ENCODE results near the gene FDX2. TPM values are rescaled to one million over a fixed set of nuclear protein-coding genes. Genes with fewer than 3 reads are reported as not detected.

FDX2 gene
- total RNA-seq, 4 donors from 2014 or later: 6.1 to 28.9 (median 8.4) TPM; not detected in 1

- intact Hi-C loops (cut with DNase I; ENCODE audit: low total_unique reads): loop anchor here (5.0 kb wide), 1 partner anchor 644 kb away; no protein-coding TSS in a partner anchor
- H3K4me1 ChIP-seq: peaks cover 36 to 64% (median 60%) of the 10 kb centered on the region in 4 donors
- peaks cover 72% of the 10 kb centered on the region for H3K27me3 ChIP-seq
These were observed 27.1 kb downstream of the FDX2 start for GRCh38 chr19:10288662-10289166.

GRCh38 chr19:10286803-10287737 is 28.7 kb downstream of the FDX2 start, which contains the start of gene ICAM4:
Gene ICAM4, plus strand, starts transcription at chr19:10286955. Its CDS starts 58 bp downstream, at chr19:10287013.
- peak; percentile 48 for DNase-seq
- intact Hi-C loops (cut with DNase I; ENCODE audit: low total_unique reads): loop anchor here (5.0 kb wide), 1 partner anchor 645 kb away; no protein-coding TSS in a partner anchor
- WGBS, 2 donors (ENCODE audit: low coverage in 1 of 2): 10% methylated on average over 48 of the region's 59 CpGs; no CpG with 5 or more reads in 1 of the 2 donors
- H3K9me3 ChIP-seq: no peaks in the 10 kb centered on the region
- peak within 1 kb of the TSS in 2 of 4 donors; percentile 13 to 24 for H3K4me3 ChIP-seq
- peaks cover 56% of the 10 kb centered on the region for H3K27me3 ChIP-seq
- TF ChIP-seq POLR2AphosphoS5 (IDR thresholded peaks at IDR 0.05) (no peak), POLR2A (IDR thresholded peaks at IDR 0.05) (no peak), CTCF (IDR thresholded peaks at IDR 0.05) (no peak), EP300 (IDR thresholded peaks at IDR 0.05; ENCODE audit: low read depth) (no peak)
- in situ Hi-C loops (cut with MboI; ENCODE audit: low pct_ligation_motif_present in 1 of 4, low pct_unique_long_range_greater_than_20kb in 1 of 4, low sequenced_read_pairs in 3 of 4): no loop called here
- peaks cover 35 to 51% (median 48%) of the 10 kb centered on the region in 4 donors for H3K4me1 ChIP-seq
- peak within 1 kb of the TSS; percentile 14 to 63 (median 30) for H3K27ac ChIP-seq
- no peaks in the 10 kb centered on the region for H3K36me3 ChIP-seq

More at GRCh38 chr19:10288662-10289166, 27.1 kb downstream of the FDX2 start:
- in situ Hi-C loops (cut with MboI; ENCODE audit: low pct_ligation_motif_present in 1 of 4, low pct_unique_long_range_greater_than_20kb in 1 of 4, low sequenced_read_pairs in 3 of 4): no loop called here
- WGBS, 2 donors (ENCODE audit: low coverage in 1 of 2): 0 to 3% methylated on average over 4 to 23 of the region's 23 CpGs
- Histone ChIP-seq H3K4me3 (peak overlapping the region in 1 of 4 donors; percentile 41), H3K27ac (no peak overlapping the region), H3K36me3 (no peaks in the 10 kb centered on the region), H3K9me3 (no peaks in the 10 kb centered on the region)
- TF ChIP-seq EP300 (IDR thresholded peaks at IDR 0.05; ENCODE audit: low read depth) (no peak), POLR2AphosphoS5 (IDR thresholded peaks at IDR 0.05) (no peak), CTCF (IDR thresholded peaks at IDR 0.05) (no peak), POLR2A (IDR thresholded peaks at IDR 0.05) (no peak)
- DNase-seq: peak; percentile 66

- H3K9me3 ChIP-seq: no peaks in the 10 kb centered on the region
- peaks cover 18 to 34% (median 31%) of the 10 kb centered on the region in 4 donors for H3K4me1 ChIP-seq
- TF ChIP-seq POLR2A (IDR thresholded peaks at IDR 0.05) (no peak), EP300 (IDR thresholded peaks at IDR 0.05; ENCODE audit: low read depth) (no peak), POLR2AphosphoS5 (IDR thresholded peaks at IDR 0.05) (no peak)
- in situ Hi-C loops (cut with MboI; ENCODE audit: low pct_ligation_motif_present in 1 of 4, low pct_unique_long_range_greater_than_20kb in 1 of 4, low sequenced_read_pairs in 3 of 4) (no loop called here), intact Hi-C loops (cut with DNase I; ENCODE audit: low total_unique reads) (loop anchor here (5.0 kb wide), 1 partner anchor 647 kb away; no protein-coding TSS in a partner anchor)
- peaks cover 39% of the 10 kb centered on the region for H3K27me3 ChIP-seq
- 83 to 85% methylated on average over 1 to 4 of the region's 4 CpGs for WGBS, 2 donors (ENCODE audit: low coverage in 1 of 2)
- H3K27ac ChIP-seq: no peak overlapping the region
- no peak overlapping the region for H3K4me3 ChIP-seq
- H3K36me3 ChIP-seq: no peaks in the 10 kb centered on the region
- no peak for DNase-seq
These were observed 30.4 kb downstream of the FDX2 start for GRCh38 chr19:10285393-10285792.

GRCh38 chr19:10284960-10285278 is 30.9 kb downstream of the FDX2 start:
- Histone ChIP-seq H3K4me3 (no peak overlapping the region), H3K36me3 (no peaks in the 10 kb centered on the region), H3K27me3 (peaks cover 34% of the 10 kb centered on the region), H3K4me1 (peaks cover 13 to 31% (median 27%) of the 10 kb centered on the region in 4 donors), H3K9me3 (no peaks in the 10 kb centered on the region), H3K27ac (no peak overlapping the region)
- 95% methylated on average over 13 of the region's 13 CpGs; no CpG with 5 or more reads in 1 of the 2 donors for WGBS, 2 donors (ENCODE audit: low coverage in 1 of 2)
- no peak for TF ChIP-seq POLR2A (IDR thresholded peaks at IDR 0.05)
- TF ChIP-seq EP300 (IDR thresholded peaks at IDR 0.05; ENCODE audit: low read depth): no peak
- no peak for TF ChIP-seq CTCF (IDR thresholded peaks at IDR 0.05)
- TF ChIP-seq POLR2AphosphoS5 (IDR thresholded peaks at IDR 0.05): no peak
- in situ Hi-C loops (cut with MboI; ENCODE audit: low pct_ligation_motif_present in 1 of 4, low pct_unique_long_range_greater_than_20kb in 1 of 4, low sequenced_read_pairs in 3 of 4) (no loop called here), intact Hi-C loops (cut with DNase I; ENCODE audit: low total_unique reads) (loop anchor here (5.0 kb wide), 1 partner anchor 647 kb away; no protein-coding TSS in a partner anchor)
- no peak for DNase-seq
